Glomerular visceral epithelial cell (primary cell): ENCODE measurements around the gene PLD1.
A peak's percentile ranks its signal among the peaks of the same experiment; 100 is the strongest.
"Not testable (repeated sequence)": the region's sequence is repeated elsewhere in the genome, so short reads cannot be mapped to it uniquely, and the experiment has no call there.

Experiments
- DNase-seq: peaks from one replicate; pipeline ENCODE4 v3.0.0-alpha.2; 2016; ENCODE audit errors: extremely low spot score

Gene PLD1, protein sequence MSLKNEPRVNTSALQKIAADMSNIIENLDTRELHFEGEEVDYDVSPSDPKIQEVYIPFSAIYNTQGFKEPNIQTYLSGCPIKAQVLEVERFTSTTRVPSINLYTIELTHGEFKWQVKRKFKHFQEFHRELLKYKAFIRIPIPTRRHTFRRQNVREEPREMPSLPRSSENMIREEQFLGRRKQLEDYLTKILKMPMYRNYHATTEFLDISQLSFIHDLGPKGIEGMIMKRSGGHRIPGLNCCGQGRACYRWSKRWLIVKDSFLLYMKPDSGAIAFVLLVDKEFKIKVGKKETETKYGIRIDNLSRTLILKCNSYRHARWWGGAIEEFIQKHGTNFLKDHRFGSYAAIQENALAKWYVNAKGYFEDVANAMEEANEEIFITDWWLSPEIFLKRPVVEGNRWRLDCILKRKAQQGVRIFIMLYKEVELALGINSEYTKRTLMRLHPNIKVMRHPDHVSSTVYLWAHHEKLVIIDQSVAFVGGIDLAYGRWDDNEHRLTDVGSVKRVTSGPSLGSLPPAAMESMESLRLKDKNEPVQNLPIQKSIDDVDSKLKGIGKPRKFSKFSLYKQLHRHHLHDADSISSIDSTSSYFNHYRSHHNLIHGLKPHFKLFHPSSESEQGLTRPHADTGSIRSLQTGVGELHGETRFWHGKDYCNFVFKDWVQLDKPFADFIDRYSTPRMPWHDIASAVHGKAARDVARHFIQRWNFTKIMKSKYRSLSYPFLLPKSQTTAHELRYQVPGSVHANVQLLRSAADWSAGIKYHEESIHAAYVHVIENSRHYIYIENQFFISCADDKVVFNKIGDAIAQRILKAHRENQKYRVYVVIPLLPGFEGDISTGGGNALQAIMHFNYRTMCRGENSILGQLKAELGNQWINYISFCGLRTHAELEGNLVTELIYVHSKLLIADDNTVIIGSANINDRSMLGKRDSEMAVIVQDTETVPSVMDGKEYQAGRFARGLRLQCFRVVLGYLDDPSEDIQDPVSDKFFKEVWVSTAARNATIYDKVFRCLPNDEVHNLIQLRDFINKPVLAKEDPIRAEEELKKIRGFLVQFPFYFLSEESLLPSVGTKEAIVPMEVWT

DNA sequence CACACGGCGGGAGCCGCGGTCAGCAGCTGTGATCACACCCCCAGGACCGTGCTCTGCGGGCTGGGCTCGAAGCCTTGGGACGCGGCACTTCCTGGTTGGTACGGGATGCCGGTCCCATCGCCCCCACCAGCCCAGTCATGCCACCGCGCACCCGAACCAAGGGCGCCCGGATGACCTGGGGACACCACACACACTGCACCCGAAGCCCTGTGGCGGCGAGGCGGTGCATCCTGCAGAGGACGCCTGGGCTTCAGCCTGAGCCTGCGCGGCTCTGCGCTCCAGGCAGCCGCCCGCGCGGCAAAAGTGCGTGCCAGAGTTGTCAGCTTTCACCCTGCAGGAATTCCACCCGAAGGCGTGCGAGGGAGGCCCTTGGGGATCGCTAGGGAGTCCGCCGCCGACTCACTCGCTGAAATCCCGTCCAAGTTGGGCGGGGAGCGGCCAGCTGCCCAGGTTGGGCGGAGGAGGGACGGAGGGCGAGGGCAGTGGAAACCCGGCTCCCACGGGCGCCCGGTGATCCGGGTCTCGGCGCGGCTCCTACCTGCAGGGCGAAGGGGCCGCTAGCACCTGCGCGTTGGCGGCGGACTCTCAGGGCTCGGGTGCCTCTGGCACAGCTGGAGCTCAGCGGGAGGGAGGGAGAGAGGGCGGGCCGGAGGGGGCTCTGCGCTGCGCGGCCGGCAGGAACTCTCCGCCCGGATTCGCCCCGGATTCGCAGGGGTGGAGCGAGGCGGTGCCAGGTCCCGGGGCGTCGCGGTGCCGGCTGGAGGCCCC is at the start of gene PLD1:
Gene PLD1 (minus strand): TSS at position 623 of the 768 bp plus-strand sequence. CDS start 72,432 bp downstream, outside the sequence.
- DNase-seq, result peak; percentile 83

DNA sequence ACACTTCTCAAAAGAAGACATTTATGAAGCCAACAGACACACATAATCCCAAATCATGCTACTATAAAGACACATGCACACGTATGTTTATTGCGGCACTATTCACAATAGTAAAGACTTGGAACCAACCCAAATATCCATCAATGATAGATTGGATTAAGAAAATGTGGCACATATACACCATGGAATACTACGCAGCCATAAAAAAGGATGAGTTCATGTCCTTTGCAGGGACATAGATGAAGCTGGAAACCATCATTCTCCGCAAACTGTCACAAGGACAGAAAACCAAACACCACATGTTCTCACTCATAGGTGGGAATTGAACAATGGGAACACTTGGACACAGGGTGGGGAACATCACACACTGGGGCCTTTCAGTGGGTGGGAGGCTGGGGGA is 48.5 kb upstream of the PLD1 start:
- DNase-seq, result not testable (repeated sequence)

DNA sequence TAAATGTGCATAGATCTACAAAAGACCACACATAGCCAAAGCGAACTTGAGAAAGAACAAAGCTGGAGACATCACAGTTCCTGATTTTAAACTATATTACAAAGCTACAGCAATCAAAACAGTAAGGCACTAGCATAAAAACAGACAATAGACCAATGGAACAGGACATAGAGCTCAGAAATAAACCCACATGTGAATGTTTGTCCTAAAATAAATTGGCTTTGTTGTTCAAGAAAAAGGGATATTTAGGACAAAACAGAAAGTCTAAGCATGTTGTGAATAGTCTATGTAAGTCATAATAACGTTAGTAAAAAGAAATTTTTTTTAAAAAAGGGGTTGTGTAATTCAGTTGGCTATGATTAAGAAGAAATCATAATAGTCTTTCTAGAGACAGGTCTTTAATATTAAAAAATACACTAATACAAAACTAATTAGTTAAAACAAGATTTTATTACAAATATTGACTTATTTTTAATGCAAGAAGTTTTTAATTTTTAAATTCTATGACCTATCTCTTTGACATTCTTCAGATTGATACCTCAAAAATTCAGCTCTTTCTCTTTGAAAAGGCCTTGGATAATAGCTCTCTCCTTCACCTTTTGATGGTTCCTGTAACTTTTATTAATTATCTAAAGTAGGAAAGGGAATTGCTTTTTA is 44.5 kb upstream of the PLD1 start:
- no peak for DNase-seq

DNA sequence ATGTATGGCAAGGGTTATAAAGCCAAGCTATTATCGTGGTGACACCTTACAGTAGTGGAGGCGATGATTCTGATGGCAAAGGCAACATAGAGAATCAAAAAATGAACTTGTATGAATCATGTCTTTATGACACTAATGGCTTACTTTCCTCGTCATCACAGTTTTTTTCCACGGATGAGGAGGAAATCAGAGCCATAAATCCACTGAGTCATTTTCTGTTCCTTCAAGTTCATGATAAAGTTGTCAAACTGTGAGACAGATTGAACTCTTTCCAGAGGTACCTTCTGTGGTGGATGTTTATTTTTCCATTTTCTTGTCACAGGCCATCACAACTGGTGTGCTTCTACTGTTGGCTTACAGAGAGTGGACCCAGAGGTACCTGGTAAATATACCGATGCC is 41.4 kb upstream of the PLD1 start:
- DNase-seq, result no peak

DNA sequence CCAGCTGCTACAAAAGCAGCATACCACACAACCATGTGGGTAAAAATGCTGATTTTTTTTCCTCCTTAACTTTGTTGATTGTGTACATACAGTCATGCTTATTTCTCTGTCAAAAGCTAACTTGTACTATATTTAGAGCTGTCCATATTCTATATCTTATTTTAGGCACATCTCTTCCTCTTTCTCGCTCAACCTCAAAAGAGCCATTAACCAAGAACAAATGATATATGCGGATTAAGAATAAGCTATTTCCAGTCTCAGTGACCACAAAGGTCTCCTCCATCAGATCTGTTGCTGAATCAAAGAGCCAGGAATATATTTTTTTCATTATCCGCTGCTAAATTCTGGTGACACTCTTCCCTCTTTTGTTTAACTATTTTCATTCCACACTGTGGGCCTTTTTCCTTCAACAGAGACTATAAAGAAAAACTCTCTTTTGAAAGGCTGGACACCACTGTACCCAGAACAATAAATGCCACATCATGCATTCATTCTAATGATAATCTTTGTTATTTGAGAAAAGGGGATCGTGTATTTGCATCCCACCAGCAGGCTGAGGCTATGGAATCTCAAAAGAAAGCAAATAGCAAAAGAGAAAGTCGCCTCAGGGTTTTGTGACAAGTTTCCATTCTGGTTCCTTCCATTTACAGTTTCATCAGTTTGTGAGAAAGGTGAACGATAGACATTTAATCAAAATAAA is 40.8 kb upstream of the PLD1 start:
- DNase-seq, result no peak

DNA sequence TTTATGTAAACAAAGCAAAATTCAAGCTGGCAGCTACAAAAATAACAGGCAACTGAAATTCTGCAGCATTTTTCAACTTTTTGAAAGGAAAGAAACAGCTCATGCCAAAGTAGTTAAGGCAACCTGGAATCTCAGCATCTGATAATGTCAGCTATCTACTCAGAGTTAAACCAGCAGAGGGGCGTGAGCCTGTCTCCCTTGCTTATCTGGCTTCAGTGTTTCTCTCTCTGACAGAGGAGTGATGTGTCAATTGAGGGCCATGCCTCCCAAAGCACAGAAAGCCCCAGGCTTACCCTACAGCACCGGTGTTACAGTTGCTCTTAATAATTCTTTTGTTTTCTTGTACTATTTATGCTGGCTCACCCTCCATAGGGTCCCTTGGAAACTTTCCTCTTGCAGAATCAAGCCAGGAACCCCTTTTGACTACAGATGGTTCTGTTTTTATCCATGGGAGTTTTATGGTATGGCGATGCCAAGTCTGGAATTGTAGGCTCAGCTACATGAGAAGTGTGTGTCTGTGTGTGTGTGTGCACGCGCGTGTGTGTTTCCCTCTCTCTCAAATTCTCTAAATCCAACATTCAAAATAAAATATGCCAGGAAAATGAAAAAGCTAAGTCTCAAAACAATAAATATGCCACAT is 40.2 kb upstream of the PLD1 start:
- no peak for DNase-seq

DNA sequence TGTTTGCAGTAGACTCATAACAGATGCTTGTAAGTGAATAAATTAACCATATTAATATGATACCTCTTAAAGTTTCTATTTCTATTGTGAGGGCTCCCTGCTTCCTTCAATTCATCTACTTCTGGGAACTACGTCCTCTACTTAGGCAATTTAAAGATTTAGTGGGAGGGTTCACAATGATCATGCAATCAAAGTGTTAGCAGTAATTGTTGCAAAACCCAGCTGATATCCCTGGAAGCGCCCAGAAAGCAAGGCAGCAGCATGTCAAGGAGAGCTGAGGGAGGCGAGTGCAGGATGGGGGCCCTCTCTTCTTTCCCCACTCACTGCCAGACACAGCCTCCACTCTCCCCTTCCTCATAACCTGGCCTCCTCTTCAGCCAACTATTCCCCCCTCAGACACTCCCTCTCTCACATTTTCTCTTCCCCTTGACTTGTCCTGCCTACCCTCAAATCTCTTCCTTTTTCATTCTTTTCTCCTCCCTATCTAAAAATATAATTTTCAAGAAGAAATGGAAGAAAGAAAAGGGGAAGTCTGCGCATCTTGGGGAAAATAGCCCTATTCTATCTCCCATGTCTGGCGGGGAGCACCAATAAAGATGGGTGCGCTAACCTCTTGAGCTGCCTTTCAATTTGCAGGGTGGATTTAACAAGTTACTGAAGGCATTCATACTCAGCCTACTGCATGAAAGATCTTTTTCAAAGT is 39.5 kb upstream of the PLD1 start:
- no peak for DNase-seq

DNA sequence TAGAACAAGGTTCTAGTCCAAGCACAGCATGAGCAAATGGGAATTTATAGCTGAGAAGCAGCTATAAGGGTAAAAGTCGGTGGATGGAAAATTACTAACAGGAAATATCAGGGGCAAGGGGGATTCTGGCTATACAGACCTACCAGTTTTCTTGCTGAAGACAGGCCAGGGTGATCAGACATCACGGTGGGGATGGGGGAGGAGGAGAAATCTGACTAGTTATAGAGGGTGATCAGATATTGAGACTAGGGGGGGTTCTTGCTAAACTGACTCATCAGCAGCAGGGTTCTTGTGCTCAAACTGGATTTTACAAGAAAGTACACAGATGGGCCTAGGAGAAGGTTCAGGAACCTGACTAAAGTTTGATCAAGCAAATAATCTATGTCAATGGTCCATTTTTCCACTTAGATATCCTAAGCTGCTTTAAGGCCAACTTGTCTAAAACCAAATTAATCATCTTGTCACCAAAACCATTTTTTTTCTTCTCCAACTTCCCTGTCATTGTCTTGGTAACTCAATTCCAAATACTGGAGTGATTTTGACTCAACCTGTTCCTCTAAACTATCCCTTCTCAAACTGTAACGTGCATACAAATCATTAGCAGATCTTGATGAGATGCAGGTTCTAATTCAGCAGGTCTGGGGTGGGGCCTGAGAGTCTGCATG is 37.4 kb upstream of the PLD1 start:
- DNase-seq, result no peak

DNA sequence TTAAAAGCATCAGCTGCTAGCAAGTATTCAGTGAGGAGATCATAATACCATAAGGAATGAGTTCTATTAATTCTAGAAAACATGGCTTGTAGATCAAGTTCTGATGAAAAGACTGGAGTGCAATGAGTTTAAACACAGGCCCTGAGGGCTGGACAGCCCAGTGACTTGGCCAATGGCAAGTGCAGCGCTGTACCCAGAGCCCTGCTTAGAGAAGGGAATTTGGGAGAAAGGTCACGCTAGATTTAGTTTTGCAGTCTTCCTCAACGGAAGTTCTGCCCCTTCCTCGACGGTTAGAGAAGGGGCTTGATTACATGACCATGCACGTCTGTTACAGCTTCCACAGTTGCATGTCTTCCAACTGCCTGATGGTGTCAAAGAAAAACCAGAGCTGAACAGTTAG is 36.9 kb upstream of the PLD1 start:
- no peak for DNase-seq

DNA sequence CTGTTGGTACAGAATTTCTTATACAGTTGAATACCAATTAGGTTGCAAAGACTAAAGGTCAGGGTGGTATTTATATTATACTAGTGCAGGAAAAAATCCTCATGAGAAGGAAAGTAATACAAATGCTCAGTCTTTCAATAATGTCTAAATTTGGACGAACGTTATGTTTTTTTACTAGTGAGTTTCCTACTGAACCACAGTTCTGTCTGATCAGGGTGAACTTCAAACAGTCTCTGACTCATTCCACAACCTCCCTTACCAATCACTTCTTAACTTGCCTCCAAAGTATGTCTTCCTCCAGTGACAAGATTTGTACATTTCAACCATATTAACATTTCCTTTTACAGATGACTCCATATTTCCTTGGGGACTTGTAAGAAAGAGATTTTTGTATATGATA is 36.3 kb upstream of the PLD1 start:
- DNase-seq, result peak; percentile 23

DNA sequence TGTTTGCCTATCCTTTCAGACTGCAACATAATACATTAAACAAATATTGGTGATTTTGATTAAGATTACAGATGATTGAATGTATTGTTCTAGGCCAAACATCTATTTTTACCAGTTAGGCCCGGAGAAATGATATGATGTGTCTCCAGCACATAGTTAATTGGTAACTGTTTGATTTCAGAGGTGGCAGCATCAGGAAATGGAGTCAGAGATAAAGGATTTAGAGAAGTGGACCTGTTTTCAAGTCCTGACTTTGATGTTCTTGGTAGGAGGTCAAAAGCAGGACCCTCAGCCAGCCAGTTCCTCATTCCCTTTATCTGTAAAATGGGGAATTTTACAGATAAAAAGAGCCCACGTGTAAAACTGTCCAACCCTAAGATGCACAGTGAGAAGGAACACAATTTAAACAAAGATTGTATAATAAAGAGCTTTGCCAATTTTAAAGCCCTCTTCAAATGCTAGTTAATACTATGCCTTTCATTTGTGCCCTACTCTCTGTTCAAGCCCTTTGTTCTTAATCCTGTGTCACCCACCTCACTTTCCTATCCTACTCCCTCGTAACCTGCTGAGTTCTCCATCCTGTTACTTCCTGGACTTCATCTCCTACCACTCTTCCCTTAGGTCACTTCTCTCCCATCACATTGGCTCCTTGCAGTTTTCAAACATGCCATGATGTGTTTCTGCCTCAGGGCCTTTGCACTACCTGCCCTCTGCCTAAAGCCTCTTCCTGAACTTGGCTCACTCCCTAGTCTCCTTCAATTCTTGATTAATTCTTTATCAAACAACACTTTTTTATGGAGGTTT is 35.4 kb upstream of the PLD1 start:
- DNase-seq, result no peak

DNA sequence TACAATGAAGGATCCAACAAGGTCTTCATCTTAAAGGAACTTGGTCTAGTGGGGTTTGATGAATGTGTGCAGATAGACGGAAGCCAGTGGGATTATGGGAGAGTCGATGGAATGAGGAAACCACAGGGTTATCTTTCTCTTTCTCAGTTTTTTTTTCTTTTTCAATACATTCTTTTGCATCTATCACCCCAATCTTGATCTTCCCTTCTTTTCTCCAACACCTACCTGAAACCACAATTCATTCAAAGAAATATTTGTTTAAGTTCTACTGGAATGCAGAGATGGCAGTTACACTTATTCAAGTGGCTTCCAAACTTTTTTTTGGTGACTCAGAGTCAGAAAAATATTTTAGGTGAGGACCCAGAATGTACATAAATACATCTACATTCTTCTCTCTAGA is 34.6 kb upstream of the PLD1 start:
- no peak for DNase-seq

DNA sequence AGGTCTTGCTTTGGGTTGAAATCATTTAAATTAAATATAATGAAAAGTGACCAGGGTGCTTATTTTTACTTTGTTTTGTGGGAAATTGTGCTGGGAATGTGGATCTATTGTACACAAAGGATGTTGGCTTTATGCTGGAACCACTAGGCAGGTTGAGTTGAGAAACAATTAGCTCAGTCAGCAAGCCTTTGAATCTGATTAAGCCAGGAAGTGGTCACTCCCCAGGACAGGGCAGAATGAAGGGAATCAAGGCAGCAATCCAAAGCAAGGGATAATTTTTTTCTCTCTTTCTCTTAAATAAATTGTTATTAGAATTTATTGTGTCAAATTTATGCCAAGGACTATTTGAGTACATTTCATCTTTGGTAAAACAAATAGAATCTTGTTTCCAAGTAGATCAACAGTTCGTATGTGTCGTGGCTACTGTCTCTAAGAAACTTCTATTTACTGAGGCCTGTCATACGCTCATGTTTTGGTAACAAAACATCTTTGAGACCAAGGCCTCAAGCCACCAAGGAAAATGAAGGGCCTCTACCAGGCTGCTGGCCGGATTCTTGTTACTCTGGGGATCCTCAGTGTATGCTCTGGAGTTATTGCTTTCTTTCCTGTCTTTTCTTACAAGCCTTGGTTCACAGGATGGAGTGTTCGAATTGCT is 32.7 kb upstream of the PLD1 start, which contains the start of gene TMEM212:
Gene TMEM212 (plus strand): TSS at position 486 of the 655 bp plus-strand sequence. CDS start 35 bp downstream, at position 521.
- DNase-seq, result peak; percentile 26

DNA sequence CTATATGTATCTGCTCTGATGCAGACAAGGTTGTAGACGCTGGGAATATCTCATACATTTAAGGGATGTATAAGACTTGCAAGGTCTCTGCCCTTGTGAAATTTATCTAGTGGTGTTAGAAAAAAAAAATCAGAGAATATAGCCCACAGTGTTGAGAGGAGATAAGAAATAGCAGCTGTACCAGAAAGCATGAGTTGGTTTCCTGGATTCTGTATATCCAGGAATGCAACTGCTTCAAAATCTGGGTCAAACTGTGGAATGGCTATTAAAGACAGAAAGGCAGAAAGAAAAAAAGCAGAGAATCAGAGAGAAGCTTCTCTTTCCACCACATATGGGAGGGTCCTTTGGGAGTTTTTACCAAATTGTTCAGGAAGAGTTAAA is 31.3 kb upstream of the PLD1 start:
- DNase-seq, result no peak

DNA sequence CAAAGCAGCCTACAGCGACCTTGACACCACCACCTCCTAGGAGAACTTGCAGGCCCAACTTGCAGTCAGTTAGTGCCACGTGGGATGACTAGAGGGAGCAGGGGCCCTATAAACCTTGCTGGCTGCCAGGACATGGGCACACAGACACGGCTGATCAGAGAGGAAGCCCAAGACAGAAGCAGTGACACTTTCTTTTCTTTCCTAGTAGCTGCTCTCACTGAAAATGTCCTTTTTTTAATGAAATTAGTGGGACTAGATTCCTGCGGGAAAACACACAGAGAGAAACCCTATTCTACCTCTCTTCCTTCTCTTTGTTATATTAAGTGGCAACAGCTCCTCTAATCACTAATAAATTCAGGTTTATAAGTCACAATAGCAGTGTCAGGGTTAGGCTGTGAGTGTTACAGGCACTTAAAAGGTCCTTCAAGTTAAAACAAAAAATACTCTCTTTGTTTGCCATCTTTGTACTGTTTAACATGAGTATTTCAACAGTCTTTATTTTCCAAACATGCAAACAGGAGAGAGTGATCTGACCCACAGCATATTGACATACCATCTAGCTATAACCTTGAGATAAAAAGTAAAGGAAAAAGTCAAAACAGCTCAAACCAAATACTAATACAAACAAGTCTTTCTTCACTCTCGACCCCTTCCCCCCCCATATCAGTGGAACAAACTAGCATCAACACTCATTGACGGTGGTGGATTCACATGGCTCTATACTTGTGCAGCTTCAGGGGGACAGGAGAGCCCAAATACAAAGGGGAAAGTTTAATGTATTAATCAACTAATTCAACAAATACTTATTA is 30.7 kb upstream of the PLD1 start:
- DNase-seq, result no peak

DNA sequence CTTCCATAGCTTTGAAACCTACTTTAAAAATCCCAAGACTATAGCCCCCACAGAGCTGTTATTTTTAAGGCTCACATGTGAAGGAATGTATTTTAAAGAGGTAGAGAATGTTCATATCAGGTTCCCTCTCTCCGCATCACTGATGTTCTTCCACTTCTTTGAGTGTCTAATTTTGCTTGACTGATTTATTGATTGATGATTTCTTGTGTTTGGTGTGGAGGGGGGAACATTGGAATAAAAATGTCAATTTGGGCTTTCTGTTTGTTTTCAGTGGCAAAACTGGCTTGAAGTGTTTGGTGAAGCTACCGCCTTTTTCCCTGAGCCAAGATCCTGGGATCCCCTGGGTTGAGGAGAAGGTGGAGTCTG is 30.1 kb upstream of the PLD1 start:
- no peak for DNase-seq

DNA sequence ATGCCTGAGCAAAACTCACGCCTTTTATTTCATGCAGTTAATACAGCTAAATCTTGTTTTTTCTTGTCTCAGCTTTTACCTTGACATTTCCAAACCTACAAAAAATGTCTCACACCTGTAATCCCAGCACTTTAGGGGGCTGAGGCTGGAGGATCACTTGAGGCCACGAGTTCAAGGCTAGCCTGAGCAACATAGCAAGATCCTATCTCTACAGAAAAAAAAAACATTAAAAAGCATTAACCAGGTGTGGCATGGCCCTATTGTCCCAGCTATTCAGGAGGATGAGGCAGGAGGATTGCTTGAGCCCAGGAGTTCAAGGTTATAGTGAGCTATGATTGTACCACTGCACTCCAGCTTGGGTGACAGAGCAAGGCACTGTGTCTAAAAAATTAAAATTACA is 29.0 kb upstream of the PLD1 start:
- DNase-seq, result no peak
